Activated CD4-positive, CD25-positive, alpha-beta regulatory T cell treated with anti-CD3 and anti-CD28 coated beads, Interleukin-2, amount 50 U/mL, for 24 hours (primary cell): ENCODE results near the gene SNX32.
"Not testable (repeated sequence)": the region's sequence is repeated elsewhere in the genome, so short reads cannot be mapped to it uniquely, and the experiment has no call there.

Experiments
- ATAC-seq, 2 donors: fragments of 150-1000 bp; cut with Tn5 transposase; one replicate each; pipeline ENCODE4 v1.10.0; 2021; ENCODE audit warnings: mild to moderate bottlenecking in 1 of 2, moderate library complexity in 1 of 2

The SNX32 gene

DNA sequence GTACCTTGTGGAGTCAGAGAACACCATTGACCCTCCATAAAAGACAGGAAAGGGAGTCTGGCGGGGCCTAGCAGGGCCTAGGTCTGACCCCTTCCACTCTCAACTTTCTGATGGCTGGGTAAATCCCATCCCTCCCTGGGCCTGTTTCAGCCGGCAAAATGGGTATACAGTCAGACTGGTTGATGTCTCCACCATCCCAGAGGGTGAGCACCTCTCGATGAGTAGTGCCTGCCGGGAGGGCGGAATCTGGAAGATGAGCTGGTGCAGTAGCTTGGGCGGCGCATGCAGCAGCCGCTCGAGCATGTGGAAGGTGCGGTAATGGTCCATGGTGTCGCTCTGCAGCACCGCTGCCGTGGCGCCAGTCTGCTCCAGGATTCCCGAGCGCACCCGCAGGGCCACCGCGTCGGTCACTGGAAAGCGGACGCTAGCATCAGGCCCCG lies 54.0 kb downstream of the SNX32 start:
- no peak for ATAC-seq

DNA sequence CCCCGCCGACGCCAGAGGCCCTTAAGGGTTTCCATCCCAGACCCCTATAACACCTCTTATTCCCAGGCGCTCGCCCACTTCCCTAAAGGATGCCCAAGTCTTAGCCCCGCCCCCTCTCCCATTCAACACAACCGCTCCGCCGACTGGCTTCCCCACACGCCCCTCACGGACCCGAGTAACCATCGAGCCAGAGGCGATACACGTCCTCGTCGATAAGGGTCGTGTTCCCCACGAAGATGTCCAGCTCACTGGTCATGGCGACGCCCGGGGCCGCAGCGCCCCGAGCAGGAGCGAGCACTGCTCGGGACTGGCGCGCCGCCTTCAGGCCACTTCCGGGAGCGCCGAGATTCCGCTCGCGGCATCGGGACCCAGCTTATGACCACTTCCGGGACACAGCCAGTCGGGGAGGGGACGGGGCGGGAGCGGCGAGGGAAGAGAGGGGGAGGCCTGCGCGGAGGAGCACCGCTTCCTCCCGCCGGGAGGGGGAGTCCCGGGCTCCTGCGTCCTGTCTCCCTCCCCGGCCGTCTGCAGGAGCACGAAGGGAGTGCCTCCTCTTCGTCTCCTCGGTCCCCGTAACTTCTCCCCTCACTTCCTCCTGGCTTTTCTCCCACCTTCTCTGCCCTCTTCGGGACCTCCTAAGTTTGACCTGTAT lies 54.5 kb downstream of the SNX32 start, which contains the start of gene FIBP:
TSS of gene FIBP (minus strand) at position 309 of the 652 bp plus-strand sequence. CDS start at position 256, 53 bp downstream.
- peak; percentile 60 to 66 for ATAC-seq

DNA sequence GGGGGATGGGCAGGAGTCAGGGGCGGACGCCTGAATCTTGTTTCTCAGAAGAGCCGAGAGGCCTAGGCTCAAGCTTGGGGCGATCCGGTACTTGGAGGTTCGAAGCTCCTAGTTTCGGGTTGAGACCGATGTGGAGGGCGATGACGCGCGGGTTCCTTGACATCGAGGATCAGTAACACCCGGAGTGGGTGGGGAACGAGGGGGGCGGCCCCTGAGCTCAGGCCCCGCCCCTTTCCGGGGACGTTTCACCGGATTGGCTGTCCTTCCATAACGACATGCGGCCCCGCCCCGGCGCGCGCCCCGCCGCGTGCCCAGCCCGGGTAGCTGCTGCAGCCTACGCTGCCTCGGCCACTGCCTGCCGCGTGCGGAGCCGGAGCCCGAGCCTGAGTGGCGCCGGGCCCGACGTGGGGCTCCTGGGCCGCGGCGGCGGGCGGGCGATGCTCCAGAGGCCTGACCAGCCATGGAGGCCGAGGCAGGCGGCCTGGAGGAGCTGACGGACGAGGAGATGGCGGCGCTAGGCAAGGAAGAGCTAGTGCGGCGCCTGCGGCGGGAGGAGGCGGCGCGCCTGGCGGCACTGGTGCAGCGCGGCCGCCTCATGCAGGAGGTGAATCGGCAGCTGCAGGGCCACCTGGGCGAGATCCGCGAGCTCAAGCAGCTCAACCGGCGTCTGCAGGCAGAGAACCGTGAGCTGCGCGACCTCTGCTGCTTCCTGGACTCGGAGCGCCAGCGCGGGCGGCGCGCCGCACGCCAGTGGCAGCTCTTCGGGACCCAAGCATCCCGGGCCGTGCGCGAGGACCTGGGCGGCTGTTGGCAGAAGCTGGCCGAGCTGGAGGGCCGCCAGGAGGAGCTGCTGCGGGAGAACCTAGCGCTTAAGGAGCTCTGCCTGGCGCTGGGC lies 56.8 kb downstream of the SNX32 start, which contains the start of gene CCDC85B:
TSS of gene CCDC85B (plus strand) at position 350 of the 895 bp plus-strand sequence. CDS start at position 461, 111 bp downstream.
- ATAC-seq, result peak; percentile 64 to 72

DNA sequence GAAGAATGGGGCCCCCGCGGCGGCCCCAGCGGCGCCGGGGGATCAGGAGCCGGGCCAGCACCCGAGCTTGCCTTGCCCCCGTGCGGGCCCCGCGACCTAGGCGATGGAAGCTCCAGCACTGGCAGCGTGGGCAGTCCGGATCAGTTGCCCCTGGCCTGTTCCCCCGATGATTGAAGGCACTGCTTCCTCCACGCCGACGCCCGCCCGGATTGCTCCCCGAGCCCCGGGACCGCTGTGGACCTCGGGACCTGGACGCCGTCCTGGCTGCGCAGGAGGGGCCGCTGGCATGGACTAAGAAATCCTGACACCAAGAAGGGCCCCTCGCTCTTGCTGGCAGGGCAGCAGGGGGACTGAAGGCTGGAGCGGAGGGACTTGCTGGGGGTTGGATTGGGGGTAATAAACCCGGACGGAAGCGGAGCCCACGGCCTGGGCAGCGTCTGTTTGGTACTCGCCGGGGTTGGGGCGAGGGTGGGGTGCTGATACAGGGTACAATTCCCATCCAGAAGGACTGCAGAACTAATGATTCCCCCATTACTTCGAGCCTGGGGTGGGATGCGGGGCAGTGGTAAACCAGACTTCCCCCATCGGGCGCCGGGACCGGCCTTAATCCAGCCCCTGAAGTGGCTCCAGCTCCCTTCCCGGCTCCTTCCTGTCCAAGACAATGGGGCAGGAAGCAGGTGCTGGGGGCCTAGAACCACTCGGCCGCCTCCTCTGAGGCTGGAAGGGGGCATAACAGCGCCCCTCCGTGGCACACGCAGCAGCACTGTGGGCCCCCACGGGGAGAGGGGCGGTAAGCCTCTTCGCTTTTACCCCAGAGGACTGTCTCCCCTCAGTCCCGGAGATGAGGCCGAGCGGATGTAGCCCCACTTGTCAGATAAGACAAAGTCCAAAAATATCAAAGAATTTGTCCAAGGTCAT lies 57.7 kb downstream of the SNX32 start:
- no peak for ATAC-seq

DNA sequence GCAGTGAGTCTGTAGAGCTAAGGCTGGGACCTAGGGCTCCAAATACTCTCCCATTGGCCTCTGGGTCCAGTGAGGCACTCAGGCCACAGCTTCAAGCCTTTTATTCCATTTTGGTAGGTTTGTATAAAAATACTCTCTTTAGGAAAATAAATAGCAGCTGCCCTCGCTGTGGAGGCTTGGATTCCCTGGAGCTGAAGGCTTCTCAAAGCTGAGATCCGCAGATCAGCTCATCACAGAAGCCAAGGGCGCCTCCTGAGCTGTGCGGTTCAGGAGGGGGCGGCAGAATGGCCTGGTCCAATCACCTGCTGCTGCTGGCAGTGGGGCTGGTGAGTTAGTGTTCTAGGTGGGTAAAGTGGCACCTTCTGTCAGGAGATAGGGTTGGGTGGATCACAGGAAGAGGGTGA lies 58.4 kb downstream of the SNX32 start:
- not testable (repeated sequence) for ATAC-seq

DNA sequence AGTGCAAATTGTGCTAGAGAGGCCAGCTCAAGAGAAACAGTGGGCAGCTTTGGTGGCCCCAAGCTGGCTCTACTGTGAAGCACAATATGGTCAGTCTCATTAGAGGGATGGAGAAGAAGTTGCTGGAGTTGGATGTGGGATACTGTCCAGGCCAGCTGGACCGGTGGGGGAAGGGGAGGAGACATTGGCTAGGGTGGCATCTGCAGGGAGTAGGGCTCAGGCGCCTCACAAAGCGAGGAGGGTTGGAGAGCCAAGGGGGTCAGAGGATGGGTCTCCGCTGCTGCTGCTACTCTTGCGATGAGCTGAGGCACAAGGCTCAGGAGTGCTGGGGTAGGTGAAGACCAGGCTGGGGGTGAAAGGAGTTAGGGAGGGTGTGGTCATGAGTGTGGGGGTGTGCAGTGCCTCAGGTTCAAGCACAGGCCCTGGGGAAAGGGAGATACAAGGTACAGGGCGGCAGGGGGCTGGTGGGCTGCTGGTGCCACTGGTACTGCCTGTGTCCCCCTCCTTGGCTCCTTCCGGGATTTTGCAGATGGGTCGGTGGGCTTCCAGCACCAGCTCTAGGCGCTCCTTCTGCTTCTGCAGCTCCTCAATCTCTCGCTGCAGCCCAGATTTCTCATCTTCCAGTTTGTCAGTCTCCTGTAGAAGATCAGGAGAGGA lies 59.0 kb downstream of the SNX32 start:
- ATAC-seq, result no peak

DNA sequence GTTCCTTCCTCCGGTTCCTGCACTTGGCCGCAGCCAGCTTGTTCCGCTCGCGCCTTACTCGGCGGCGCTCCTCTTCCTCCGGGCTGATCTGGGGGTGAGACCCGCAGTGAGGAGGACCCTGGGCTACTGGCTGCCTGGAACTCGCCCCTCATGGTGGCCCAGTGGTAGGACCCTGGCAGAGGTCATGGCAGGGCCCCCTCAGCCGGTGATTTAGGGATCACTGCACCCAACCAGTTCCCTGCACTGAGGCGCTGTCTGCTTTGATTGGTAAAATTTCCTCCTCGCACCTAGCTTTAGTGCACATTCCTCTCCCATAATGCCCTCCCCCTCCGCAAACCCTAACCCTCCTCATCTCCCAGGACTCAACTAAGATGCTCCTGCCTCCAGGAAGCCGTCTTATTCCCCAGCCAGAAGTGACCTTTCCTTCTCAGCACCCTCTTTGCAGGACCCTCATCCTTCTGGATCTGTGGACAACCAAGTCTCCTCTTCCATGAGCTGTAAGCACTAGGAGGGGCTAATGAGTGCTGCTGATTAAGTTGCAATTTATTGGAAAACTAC lies 60.4 kb downstream of the SNX32 start:
- ATAC-seq, result no peak

DNA sequence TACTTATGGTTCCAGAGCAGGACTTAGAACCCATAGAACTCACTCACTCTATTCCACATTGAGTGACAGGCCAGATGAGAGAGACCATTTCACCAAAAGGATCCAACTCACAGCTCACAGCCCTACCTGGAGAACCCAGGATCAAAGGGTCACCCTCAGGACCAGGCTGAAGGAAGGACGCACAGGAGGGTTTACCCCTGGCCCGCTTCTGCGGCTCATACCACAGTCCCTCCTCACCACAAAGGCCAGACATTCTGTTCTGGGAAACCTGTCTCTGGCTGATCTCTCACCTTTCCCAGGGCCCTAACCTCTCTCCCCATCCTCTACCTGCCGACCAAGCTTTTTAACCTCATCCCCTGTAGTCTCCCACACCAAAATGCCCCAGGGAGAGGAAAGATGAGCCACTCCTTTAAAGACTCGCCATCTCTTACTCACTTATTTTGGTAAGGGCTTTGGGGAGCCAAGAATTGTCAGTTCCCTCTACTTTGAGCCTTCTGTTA lies 61.8 kb downstream of the SNX32 start:
- ATAC-seq, result no peak

DNA sequence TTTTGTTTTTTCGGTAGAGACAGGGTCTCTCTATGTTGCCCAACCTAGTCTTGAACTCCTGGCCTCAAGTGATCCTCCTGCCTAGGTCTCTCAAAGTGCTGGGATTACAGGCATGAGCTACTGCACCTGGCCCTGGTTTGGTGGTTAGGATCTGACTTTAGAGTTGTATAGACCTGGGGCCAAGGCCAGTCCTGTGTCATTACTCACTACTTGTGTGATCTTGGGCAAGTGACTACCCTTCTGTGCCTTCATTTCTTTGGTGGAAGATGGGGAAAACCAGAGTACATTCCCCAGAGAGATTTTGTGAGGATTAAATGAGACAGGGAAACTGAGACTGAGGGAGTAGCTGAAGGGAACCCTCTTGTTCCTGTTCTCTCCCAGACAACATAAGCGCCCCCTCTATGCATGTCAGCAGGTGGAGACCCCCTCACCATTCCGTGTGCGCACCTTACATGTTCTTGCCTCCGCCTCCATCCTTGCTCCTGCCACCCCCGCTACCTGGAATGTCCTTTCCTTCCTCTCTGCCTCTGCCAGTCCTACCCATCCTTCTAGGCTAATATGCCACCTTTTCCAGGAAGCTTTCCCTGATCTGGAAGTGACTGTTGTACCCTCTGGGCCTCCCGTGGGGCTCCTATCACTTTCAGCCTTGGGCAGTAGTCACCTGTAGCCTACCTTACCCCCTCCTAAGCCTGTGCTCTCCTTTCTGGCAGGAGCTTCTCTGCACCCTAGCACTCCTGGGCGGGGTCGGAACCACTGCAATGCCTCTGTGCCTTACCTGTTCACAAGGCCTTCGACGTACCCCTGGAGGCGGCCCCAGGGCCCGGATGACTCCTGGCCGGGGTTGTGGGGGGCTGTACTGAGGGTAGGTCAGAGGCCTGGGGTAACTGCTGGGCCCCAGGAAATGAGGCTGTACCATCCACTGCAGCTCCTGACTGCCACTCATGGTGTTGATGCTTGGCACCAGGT lies 62.6 kb downstream of the SNX32 start:
- no peak for ATAC-seq

DNA sequence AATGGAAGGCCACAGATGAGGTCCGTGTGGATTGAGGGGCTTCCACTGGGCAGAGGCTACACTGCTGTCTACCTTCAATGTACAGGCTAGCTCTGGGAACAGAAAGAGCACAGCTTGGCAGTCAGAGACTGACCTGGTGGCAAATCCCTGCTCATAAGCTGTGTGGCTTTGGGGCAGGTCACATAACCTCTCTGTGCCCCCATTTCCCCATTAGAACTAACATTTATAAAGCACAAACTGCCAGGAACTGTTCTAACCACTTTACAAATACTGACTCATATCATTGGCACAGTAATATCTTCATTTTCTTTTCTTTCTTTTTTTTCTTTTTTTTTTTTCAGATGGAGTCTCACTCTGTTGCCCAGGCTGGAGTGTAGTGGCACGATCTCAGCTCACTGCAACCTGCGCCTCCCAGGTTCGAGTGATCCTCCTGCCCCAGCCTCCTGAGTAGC lies 63.3 kb downstream of the SNX32 start:
- no peak for ATAC-seq

DNA sequence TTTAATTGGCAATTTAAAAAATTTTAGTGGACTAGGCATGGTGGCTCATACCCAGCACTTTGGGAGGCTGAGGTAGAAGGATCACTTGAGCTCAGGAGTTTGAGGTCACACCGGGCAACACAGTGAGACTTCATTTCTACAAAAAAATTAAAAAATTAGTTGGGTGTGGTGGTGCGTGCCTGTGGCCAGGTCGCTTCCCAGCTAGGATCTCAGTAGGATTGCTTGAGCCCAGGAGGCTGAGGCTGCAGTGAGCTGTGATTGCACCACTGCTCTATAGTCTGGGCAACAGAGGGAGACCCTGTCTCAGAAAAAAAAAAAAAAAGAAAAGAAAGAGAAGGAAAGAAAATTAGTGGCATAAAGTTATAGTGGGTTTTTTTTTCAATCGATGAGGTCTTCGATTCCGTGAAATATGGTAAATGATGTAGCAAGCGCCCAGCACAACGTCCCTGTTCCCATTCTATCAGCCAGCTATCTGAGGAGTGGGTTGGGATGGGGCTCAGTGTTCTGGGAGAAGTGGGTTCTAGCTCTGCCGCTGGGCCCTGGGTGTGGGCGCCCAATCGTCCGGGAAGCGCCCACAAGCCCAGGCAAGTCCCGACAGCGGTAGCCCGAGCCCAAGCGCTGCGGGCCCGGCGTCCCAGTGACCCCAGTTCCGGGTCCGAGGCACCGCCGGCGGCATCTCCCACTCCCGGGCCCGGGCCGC lies 65.0 kb downstream of the SNX32 start:
- no peak for ATAC-seq

DNA sequence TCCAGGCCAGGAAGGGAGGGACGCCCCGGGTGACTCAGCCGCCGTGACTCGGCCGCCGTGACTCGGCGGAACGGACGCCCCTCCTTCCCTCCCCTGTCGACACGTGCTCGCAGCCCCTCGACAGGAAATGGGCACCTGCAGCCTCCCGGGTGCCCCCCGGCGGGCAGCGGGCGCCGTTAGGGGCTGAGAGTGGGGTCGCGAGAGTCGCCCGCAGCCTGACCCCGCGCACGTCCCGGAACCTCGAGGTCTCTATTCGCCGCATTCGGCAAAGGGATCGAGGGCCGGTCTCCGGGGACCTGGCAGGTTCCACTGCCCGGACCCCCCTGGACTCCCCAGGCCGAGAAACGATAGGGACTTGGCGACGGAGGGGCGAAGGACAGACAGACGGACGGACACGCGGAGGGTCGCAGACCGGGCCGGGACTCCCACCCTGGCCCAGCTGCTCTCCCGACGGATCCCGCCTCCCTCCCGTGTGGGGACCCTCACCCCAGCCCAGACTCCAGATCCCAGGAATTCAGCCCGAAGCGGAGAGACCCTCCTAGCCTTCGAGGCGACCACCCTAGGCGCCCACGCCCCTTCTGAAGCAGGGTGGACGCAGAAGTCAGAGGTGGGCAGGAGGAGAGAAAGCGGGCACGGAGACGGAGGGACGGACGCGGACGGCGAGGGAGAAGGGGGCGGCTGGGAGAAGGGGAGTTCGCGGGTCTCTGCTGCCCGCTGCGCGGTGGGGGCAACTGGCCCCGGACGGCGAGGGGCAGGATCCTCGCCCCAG lies 65.8 kb downstream of the SNX32 start:
- peak; percentile 50 for ATAC-seq

DNA sequence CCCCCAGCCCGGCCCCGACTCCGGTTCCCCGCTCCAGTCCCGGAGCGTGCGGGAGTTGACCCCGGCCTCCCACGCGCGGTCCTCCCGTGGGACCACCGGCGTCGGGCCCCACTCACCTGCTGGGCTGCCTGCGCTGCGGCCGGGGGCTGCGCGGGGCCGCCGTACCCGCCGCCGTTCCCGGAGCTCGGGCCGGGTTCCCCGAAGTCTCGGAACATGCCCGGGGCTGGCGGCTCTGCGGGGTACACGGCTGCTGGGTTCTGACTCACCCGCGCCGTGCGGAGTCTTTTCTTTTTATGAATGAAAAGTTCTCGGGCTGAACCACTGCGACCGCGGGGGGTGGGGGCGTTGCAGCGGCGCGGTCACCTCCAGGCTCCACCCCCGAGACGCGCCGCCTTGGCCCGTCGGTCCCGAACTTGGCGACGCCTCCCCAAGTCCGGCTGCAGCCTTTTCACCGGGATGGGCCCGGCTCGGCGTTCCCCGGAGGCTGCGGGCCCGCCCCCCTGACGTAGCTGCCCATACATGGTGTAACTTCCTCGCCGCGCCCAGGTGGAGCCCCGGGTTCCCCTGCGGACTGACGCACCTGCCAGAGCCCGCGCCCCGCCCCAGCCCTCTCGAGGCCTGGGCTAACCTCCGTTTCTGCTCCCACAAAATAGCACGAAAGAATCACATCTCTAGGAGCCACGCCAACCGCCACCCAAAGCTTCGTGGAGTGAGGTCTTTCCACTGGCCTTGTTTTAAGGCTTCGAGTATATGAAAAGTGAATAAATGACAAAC lies 66.5 kb downstream of the SNX32 start, which contains the start of gene FOSL1:
TSS of gene FOSL1 (minus strand) at position 264 of the 774 bp plus-strand sequence. CDS start at position 215, 49 bp downstream.
- peak; percentile 84 for ATAC-seq

DNA sequence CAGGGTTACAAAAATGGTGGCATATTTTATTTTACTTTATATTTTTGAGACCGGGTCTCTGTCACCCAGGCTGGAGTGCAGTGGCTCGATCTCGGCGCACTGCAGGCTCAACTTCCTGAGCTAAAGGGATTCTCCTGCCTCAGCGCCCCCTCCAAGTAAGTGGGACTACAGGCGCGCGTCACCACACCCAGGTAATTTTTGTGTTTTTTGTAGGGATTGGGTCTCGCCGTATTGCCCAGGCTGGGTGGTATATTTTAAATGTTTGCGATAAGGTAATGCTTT lies 67.1 kb downstream of the SNX32 start:
- no peak for ATAC-seq

DNA sequence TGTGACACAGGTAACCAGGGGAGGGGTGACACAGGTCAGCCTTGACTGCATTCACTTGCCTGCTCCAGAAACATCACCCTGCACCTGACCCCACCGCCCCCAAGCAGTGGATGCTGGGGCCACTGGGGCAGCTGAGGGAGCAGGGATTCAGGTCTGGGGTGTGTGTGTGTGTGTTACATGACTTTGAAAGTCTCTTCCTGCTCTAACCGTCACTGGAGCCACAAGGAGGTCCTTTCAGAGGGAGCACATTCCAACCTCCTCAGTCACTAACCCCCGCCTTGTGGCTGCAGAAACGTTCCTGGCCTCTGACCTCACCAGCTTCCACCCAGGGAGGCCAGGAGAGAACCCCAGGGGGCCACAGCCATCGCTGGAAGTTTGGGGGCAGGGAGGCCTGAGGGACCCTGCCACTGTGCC lies 69.3 kb downstream of the SNX32 start:
- no peak for ATAC-seq
